ENCODE measurements around the gene RPS6KA6. TPM values are rescaled to one million over a fixed set of nuclear protein-coding genes. Genes with fewer than 3 reads are reported as not detected.

The RPS6KA6 gene
- total RNA-seq, 2 donors from 2014 or later: 0.99 to 3.6 TPM

DNA sequence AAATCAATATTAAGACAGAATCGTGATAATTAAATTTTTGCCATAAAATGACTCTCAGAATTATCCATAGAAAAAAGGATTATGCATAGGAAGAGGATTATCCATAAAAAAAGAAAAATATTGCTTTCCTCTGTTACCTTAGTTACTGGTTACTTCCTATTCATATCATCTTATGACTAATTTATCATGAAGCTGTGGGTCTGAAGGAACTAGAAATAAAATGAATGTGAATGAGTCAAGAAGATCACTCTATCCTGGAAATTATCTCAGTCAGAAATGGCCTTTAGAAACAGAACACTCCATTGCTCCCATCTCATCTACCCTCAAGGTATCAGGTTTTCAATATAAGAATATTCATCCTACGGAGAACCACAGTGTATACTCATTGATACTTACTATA lies 19.4 kb downstream of the RPS6KA6 start:
- intact Hi-C loops (cut with DNase I): no loop called here
- no peak for DNase-seq
- no peak for ATAC-seq
- WGBS, 2 donors: 69 to 94% methylated on average over 2 of the region's 2 CpGs
- Histone ChIP-seq H3K27me3 (no peaks in the 10 kb centered on the region), H3K27ac (no peak overlapping the region), H3K4me1 (no peaks in the 10 kb centered on the region), H3K9me3 (no peaks in the 10 kb centered on the region), H3K36me3 (replicated peaks in 1 of 2; ENCODE audit: insufficient read depth in 1 of 2, low read depth in 2 of 2) (no peaks in the 10 kb centered on the region), H3K4me3 (no peak overlapping the region)
- TF ChIP-seq POLR2A (IDR thresholded peaks at IDR 0.05): no peak
- TF ChIP-seq, protein P1, sequence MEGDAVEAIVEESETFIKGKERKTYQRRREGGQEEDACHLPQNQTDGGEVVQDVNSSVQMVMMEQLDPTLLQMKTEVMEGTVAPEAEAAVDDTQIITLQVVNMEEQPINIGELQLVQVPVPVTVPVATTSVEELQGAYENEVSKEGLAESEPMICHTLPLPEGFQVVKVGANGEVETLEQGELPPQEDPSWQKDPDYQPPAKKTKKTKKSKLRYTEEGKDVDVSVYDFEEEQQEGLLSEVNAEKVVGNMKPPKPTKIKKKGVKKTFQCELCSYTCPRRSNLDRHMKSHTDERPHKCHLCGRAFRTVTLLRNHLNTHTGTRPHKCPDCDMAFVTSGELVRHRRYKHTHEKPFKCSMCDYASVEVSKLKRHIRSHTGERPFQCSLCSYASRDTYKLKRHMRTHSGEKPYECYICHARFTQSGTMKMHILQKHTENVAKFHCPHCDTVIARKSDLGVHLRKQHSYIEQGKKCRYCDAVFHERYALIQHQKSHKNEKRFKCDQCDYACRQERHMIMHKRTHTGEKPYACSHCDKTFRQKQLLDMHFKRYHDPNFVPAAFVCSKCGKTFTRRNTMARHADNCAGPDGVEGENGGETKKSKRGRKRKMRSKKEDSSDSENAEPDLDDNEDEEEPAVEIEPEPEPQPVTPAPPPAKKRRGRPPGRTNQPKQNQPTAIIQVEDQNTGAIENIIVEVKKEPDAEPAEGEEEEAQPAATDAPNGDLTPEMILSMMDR (IDR thresholded peaks at IDR 0.05): no peak

DNA sequence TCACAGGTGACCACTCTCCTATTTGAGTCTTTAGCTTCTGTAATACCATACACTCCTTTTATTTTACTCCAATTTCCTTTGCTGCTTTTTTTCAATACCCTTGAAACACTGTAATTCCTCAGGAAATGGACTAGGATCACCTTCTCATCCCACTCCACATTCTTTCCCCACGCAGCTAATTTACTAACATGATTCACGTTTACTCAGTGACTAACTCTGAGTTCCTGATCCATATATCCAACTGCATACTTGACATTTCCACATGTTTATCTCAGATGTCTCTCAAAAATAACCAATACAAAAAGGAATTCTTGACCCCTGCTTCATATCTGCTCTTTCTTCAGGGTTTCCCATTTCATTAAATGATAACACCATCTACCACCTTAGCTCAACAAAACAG lies 19.9 kb downstream of the RPS6KA6 start:
- H3K9me3 ChIP-seq: no peaks in the 10 kb centered on the region

DNA sequence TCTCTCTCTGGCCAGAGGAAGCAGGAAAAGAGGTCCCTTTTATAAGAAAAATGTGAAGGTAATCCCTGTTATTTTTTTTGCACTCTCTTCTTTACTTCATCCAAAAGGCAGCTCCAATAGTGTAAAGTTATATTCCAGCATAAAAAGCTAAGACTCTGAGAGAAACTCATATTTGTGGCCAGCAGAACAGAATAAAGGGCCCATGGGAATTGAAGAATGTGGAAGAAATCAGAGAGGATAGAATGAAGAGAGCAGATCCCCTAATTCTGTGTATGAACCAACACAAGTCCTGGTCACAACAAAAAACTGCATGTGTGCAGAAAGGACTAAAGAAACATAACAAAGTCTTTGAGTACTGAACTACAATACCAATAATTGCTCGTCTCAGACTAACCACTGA lies 22.3 kb downstream of the RPS6KA6 start:
- ATAC-seq: no peak
- no peaks in the 10 kb centered on the region for H3K9me3 ChIP-seq
- WGBS, 2 donors: 86 to 100% methylated on average over 1 of the region's 1 CpG
- no peak for DNase-seq
- H3K27ac ChIP-seq: no peak overlapping the region
- intact Hi-C loops (cut with DNase I): no loop called here
- TF ChIP-seq, protein P1 (IDR thresholded peaks at IDR 0.05): no peak
- no peak for TF ChIP-seq POLR2A (IDR thresholded peaks at IDR 0.05)
- no peaks in the 10 kb centered on the region for H3K36me3 ChIP-seq (replicated peaks in 1 of 2; ENCODE audit: insufficient read depth in 1 of 2, low read depth in 2 of 2)
- H3K27me3 ChIP-seq: no peaks in the 10 kb centered on the region
- H3K4me1 ChIP-seq: no peaks in the 10 kb centered on the region
- no peak overlapping the region for H3K4me3 ChIP-seq

More for the DNA sequence above, 19.9 kb downstream of the RPS6KA6 start:
- Histone ChIP-seq H3K36me3 (replicated peaks in 1 of 2; ENCODE audit: insufficient read depth in 1 of 2, low read depth in 2 of 2) (no peaks in the 10 kb centered on the region), H3K4me1 (no peaks in the 10 kb centered on the region), H3K4me3 (no peak overlapping the region), H3K27me3 (no peaks in the 10 kb centered on the region), H3K27ac (no peak overlapping the region)
- intact Hi-C loops (cut with DNase I): no loop called here
- TF ChIP-seq POLR2A (IDR thresholded peaks at IDR 0.05): no peak
- TF ChIP-seq, protein P1 (IDR thresholded peaks at IDR 0.05): no peak
- 51 to 54% methylated on average over 2 of the region's 2 CpGs for WGBS, 2 donors
- ATAC-seq: no peak
- DNase-seq: no peak

DNA sequence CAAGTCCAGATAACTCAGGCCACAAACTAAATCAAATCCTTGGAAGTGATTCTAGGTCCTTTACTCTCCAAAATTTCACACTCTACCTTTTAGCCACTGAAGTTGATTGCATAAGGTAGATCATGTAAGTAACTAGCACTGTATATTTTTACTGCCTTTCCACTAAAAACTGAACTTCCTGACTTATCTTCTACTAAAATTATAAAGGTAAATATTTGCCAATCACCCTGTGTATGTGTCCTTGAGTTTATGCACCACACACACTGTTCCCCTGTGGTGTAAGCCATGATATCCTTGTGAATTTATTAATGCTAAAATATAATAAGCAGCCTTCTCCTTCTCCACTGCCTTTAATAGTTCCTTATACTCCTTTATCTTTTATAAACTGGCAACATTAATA lies 25.6 kb downstream of the RPS6KA6 start:
- Histone ChIP-seq H3K27me3 (no peaks in the 10 kb centered on the region), H3K4me1 (no peaks in the 10 kb centered on the region), H3K27ac (no peak overlapping the region), H3K36me3 (replicated peaks in 1 of 2; ENCODE audit: insufficient read depth in 1 of 2, low read depth in 2 of 2) (no peaks in the 10 kb centered on the region), H3K9me3 (no peaks in the 10 kb centered on the region), H3K4me3 (no peak overlapping the region)
- ATAC-seq: no peak
- TF ChIP-seq, protein P1 (IDR thresholded peaks at IDR 0.05): no peak
- TF ChIP-seq POLR2A (IDR thresholded peaks at IDR 0.05): no peak
- no peak for DNase-seq
- intact Hi-C loops (cut with DNase I): no loop called here

DNA sequence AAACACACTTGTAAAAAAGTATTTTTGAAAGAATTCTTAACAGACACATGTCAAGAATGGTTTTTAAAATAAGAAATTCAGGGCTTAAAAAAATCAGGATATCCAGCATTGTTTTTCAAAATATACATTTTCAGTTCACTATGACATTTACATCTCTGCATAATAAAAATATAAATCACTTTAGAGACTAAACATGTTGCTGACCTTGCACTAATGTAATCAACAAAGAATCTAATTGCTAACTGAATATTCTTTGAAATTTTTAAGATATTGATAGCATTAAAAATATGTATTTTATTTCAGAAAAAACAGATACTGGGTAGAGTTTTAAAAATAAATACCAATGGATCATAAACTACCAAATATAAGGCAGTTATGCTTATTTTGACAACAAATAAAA lies 26.4 kb downstream of the RPS6KA6 start:
- H3K27ac ChIP-seq: no peak overlapping the region
- H3K4me3 ChIP-seq: no peak overlapping the region
- no peak for ATAC-seq
- H3K4me1 ChIP-seq: no peaks in the 10 kb centered on the region
- TF ChIP-seq POLR2A (IDR thresholded peaks at IDR 0.05): no peak
- TF ChIP-seq, protein P1 (IDR thresholded peaks at IDR 0.05): no peak
- H3K27me3 ChIP-seq: no peaks in the 10 kb centered on the region
- no peaks in the 10 kb centered on the region for H3K36me3 ChIP-seq (replicated peaks in 1 of 2; ENCODE audit: insufficient read depth in 1 of 2, low read depth in 2 of 2)
- intact Hi-C loops (cut with DNase I): no loop called here
- no peak for DNase-seq
- H3K9me3 ChIP-seq: no peaks in the 10 kb centered on the region
